Pancreas (tissue), 10 donors: Measurements from ENCODE around the gene FAM20C. TPM values are rescaled to one million over a fixed set of nuclear protein-coding genes. Genes with fewer than 3 reads are reported as not detected.

Experiments used
- ATAC-seq, 4 donors: fragments of 200-7000 bp; cut with Tn5 transposase; one replicate each; pipeline versions ENCODE4 v1.8.0 to v1.9.1; 2020; ENCODE audit warnings: mild to moderate bottlenecking in 4 of 4, moderate library complexity in 4 of 4
- DNase-seq, 6 donors: peaks; one replicate each; pipeline ENCODE4 v3.0.0-alpha.2; 2020
- FAIRE-seq: peaks from 2 replicates; lab custom pipeline; 2012; peaks lifted over from hg19 to GRCh38; lab: Jason Lieb, UNC
- H3K27ac ChIP-seq, 4 donors: fragments of 200-600 bp; sonication (generic); 1 replicate in 3 of 4; 2 replicates in 1 of 4; pipeline versions ENCODE4 v1.5.0 to v1.8.0; 2020
- H3K27me3 ChIP-seq, 4 donors: fragments of 200-600 bp; one replicate each; pipeline ENCODE4 v1.8.0; 2021
- H3K36me3 ChIP-seq, 3 donors: fragments of 200-600 bp; sonication (generic) in 1 of 3; one replicate each; pipeline versions ENCODE4 v1.5.0 to v1.8.0; 2020 to 2021
- H3K4me1 ChIP-seq, 3 donors: fragments of 200-600 bp; one replicate each; pipeline ENCODE4 v1.8.0; 2021
- H3K4me3 ChIP-seq, 4 donors: fragments of 200-600 bp; sonication (generic) in 2 of 4; one replicate each; pipeline versions ENCODE4 v1.5.0 to v1.8.0; 2020 to 2021
- H3K9me3 ChIP-seq, 4 donors: fragments of 200-600 bp; one replicate each; pipeline ENCODE4 v1.8.0; 2021
- WGBS, 2 donors: extraction: QIAGEN DNeasy Blood & Tissue Kit; methylation state at CpG; one replicate each; pipeline ENCODE4 v1.1.7; 2013; 5-methylcytosine and 5-hydroxymethylcytosine counted together
- intact Hi-C, 3 donors: fragments of 100-400 bp; cut with DNase I; formaldehyde crosslinking; loops; one replicate each; pipeline versions ENCODE4 v1.11.1 to v1.14.2; 2022
- polyA plus RNA-seq, 2 donors: library from polyadenylated mRNA; stranded (reverse); fragments of 200-250 nt; gene quantifications; one replicate each; pipeline ENCODE4 v1.2.3, GENCODE V29; 2013
- total RNA-seq, 6 donors: library from RNA; stranded (reverse); fragmentation: NEBNext Ultra II Directional in 4 of 6; extraction: Animal tissue kit (Norgen Biotek cat#: 25700) in 4 of 6; gene quantifications; one replicate each; pipeline versions ENCODE4 v1.2.1 to v1.2.4, GENCODE V29; 2021 to 2023
- TF ChIP-seq, protein P1 (sequence below), 4 donors: fragments of 200-600 bp; sonication (generic) in 3 of 4; IDR thresholded peaks; one replicate each; pipeline versions ENCODE4 v1.5.0 to v1.8.0; 2021; ENCODE audit warnings: antibody characterized with exemption in 4 of 4
- donor health status: healthy with polysubstance abuse.
- donor health status: DM: no; HTN: no; CAD: no; lungs with moderate emphysema.
- donor health status: DM: no; HTN: no; CAD: no.
- donor health status: control.
- donor health status: control.
- donor health status: Bipolar disorder and iron deficiency.
- donor health status: DM: yes; HTN: yes; CAD: no.
- donor health status: DM: no; HTN: no; CAD: no.
- donor health status: DM: no; HTN: no; CAD: no.
- donor health status: DM: yes; HTN: yes; CAD: no.

Gene FAM20C
- total and polyA plus RNA-seq, 8 donors = 8.9 to 43.1 (median 13.4) TPM

DNA sequence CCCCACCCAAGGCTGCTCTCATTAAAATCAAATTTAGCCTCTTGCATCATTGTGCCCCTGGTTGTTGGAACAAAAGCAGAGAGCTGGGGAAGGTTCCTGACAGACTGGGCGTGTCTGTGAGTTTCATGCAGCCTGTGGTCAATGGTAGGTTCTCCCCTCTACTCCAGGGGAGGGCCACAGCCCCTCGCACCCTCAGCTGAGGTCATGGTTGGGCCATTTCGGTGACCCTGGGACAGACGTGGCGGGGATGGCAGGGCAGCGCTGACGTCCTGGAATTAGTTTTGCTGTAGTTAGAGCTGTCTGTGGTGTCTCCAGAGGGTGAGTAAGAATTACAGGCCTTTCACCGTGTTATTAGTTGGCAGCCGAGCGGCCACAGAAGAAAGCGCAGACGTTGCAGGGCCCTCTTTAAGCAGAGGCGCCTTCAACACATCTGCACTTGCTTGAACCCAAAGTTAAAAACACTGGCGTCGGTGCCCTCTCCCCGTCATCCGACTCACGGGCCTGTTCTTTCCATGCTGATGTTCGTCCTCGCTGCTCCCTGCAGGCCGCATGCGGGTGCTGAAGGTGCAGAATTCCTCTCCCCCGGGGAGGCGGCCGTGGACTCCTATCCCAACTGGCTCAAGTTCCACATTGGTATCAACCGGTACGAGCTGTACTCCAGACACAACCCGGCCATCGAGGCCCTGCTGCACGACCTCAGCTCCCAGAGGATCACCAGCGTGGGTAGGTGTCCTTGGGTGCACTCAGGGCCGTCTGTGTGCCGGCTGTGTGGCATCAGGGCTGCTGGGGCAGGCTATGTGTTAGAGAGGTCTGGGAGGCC is 2.8 kb downstream of the FAM20C start:
- no peak for FAIRE-seq
- peak overlapping the region in 1 of 4 donors; percentile 71 for H3K27ac ChIP-seq

DNA sequence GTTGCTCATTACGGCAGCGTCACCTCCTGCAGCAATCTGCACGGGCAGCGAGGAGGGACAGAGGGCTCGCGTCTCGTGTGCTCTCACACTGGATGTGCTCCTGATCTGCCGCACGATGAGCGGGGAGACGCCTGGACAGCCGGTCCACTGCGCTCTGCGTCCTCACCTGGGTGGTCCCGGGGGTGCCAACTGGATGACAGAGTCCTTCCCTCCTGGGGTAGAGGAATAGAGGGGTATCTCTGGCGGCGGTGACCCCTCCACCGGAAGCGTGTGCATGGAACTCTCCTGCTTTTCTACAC is 3.4 kb downstream of the FAM20C start:
- FAIRE-seq (no peak), ATAC-seq (no peak), DNase-seq (no peak)
- H3K4me1 ChIP-seq = peaks cover 0 to 5% (median 0%) of the 10 kb centered on the region in 3 donors
- TF ChIP-seq, protein P1, sequence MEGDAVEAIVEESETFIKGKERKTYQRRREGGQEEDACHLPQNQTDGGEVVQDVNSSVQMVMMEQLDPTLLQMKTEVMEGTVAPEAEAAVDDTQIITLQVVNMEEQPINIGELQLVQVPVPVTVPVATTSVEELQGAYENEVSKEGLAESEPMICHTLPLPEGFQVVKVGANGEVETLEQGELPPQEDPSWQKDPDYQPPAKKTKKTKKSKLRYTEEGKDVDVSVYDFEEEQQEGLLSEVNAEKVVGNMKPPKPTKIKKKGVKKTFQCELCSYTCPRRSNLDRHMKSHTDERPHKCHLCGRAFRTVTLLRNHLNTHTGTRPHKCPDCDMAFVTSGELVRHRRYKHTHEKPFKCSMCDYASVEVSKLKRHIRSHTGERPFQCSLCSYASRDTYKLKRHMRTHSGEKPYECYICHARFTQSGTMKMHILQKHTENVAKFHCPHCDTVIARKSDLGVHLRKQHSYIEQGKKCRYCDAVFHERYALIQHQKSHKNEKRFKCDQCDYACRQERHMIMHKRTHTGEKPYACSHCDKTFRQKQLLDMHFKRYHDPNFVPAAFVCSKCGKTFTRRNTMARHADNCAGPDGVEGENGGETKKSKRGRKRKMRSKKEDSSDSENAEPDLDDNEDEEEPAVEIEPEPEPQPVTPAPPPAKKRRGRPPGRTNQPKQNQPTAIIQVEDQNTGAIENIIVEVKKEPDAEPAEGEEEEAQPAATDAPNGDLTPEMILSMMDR (IDR thresholded peaks at IDR 0.05) = no peak
- H3K9me3 ChIP-seq = no peaks in the 10 kb centered on the region
- no peaks in the 10 kb centered on the region for H3K27me3 ChIP-seq
- intact Hi-C loops = no loop called here
- WGBS, 2 donors = 96 to 99% methylated on average over 19 of the region's 19 CpGs
- H3K36me3 ChIP-seq = peaks cover 0 to 12% (median 0%) of the 10 kb centered on the region in 3 donors
- peak overlapping the region in 1 of 4 donors; percentile 77 for H3K4me3 ChIP-seq
- H3K27ac ChIP-seq = no peak overlapping the region

More for the DNA sequence above, 2.8 kb downstream of the FAM20C start:
- H3K27me3 ChIP-seq = no peaks in the 10 kb centered on the region
- peaks cover 0 to 12% (median 0%) of the 10 kb centered on the region in 3 donors for H3K36me3 ChIP-seq
- WGBS, 2 donors = 90% methylated on average over 33 of the region's 33 CpGs
- TF ChIP-seq, protein P1 (IDR thresholded peaks at IDR 0.05) = no peak
- H3K4me3 ChIP-seq = peak overlapping the region in 3 of 4 donors; percentile 56 to 77 (median 59)
- H3K4me1 ChIP-seq = peaks cover 0 to 5% (median 0%) of the 10 kb centered on the region in 3 donors
- ATAC-seq = no peak
- DNase-seq = no peak
- intact Hi-C loops = no loop called here
- H3K9me3 ChIP-seq = no peaks in the 10 kb centered on the region

DNA sequence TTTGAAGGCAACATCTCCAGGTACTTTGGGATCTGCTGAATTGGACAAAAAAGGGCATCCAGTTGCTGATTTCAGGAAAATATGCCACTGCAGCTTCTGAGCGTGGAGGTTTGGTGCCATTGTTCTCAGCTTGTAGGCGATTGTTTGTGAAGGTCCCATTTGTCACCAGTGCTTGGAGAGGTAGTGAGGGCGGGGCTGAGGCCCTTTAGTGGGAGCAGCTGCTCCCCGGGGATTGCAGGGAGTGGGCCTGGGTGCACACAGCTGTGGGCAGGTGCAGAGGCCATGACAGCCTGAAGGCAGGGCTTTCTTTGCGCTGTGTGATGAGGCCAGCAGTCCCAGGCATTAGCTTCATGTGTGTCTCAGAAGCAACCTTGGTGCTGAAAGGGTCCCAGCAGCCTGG is 3.9 kb downstream of the FAM20C start:
- DNase-seq (no peak), ATAC-seq (no peak), FAIRE-seq (no peak)
- intact Hi-C loops = no loop called here
- Histone ChIP-seq H3K36me3 (peaks cover 0 to 12% (median 0%) of the 10 kb centered on the region in 3 donors), H3K4me3 (no peak overlapping the region), H3K27ac (no peak overlapping the region), H3K4me1 (peaks cover 0 to 5% (median 0%) of the 10 kb centered on the region in 3 donors), H3K9me3 (no peaks in the 10 kb centered on the region), H3K27me3 (no peaks in the 10 kb centered on the region)
- TF ChIP-seq, protein P1 (IDR thresholded peaks at IDR 0.05) = no peak
- 87 to 90% methylated on average over 5 of the region's 5 CpGs for WGBS, 2 donors

DNA sequence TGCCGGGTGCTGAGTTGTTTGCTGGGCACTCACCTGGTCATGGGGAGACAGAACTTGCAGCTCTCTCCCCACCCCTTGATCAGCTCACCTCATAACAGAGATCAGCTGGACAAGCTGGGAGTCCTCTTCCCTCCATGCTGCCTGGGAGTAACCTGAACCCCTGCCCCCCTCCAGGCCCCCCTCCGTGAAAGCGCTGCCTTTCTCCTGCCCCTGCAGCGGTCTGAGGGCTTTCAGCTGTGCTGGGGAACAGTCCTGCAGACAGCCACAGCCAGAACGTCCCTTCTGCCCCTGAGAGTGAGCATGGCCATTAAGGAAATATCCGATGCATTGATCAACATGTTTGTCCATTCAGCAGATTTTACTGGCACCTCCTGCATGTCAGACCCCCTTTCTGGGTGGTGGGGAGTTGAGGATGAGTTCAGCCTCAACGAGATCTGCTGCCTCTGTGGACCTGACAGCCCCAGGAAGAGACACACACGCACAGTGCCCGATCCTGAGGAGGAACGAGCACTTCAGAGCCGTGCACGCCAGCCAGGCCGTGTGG is 4.5 kb downstream of the FAM20C start:
- no peak overlapping the region for H3K4me3 ChIP-seq
- ATAC-seq (no peak), FAIRE-seq (no peak), DNase-seq (no peak)
- intact Hi-C loops = no loop called here
- WGBS, 2 donors = 83 to 90% methylated on average over 13 of the region's 13 CpGs
- no peaks in the 10 kb centered on the region for H3K9me3 ChIP-seq
- no peak overlapping the region for H3K27ac ChIP-seq
- TF ChIP-seq, protein P1 (IDR thresholded peaks at IDR 0.05) = no peak
- H3K27me3 ChIP-seq = no peaks in the 10 kb centered on the region
- H3K4me1 ChIP-seq = peaks cover 0 to 5% (median 0%) of the 10 kb centered on the region in 3 donors
- H3K36me3 ChIP-seq = peaks cover 0 to 12% (median 0%) of the 10 kb centered on the region in 3 donors
